Measurements from ENCODE around the gene PLA2G4E.
A peak's percentile ranks its signal among the peaks of the same experiment; 100 is the strongest.

Gene PLA2G4E

DNA sequence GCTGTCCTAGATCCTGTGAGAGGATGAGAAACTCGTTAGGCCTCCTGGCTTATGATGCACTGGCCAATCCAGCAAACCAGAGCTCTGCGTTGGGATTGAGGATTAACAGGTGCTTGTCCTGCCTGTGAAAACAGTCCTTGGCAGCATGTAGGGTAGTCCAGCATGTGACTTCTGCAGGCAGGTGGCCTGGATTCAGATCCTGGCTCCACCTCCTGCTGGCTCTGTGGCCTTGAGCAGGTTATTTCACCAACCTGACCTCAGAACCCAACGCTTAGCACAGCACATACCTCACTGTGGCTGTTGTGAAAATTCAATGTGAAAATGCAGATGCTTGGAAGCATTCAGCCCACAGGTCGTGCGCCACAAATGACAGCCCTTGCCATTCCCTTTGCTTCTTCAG is 40.0 kb upstream of the PLA2G4E start:
- POLR2A ChIA-PET = no interaction called here
- TF ChIP-seq, protein P1, sequence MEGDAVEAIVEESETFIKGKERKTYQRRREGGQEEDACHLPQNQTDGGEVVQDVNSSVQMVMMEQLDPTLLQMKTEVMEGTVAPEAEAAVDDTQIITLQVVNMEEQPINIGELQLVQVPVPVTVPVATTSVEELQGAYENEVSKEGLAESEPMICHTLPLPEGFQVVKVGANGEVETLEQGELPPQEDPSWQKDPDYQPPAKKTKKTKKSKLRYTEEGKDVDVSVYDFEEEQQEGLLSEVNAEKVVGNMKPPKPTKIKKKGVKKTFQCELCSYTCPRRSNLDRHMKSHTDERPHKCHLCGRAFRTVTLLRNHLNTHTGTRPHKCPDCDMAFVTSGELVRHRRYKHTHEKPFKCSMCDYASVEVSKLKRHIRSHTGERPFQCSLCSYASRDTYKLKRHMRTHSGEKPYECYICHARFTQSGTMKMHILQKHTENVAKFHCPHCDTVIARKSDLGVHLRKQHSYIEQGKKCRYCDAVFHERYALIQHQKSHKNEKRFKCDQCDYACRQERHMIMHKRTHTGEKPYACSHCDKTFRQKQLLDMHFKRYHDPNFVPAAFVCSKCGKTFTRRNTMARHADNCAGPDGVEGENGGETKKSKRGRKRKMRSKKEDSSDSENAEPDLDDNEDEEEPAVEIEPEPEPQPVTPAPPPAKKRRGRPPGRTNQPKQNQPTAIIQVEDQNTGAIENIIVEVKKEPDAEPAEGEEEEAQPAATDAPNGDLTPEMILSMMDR (IDR thresholded peaks at IDR 0.05; ENCODE audit: insufficient read depth, low read length, missing control alignments) = no peak

DNA sequence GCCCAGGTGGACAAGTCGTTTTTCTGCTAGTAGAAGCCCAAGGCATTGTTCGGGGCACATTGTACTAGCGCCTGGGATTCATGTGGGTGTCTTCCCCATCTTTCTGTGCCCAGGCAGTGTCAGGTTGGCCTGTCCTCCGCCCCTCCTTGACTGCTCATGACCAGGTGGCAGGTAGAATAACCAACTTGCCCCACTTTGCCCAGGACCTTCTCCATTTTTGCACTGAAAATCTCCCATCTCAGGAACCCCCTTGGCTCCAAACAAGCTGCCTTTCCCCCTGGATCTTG is 39.6 kb upstream of the PLA2G4E start:
- CTCF ChIA-PET = interaction anchor here (0.7 to 14.8 kb wide), 18 partner anchors 8 to 408 kb away, joined by 3 to 142 read pairs (median 4); no protein-coding TSS in a partner anchor

More for the DNA sequence above, 40.0 kb upstream of the PLA2G4E start:
- no peak for DNase-seq (ENCODE audit: low read depth, low spot score)
- H3K4me3 ChIP-seq (ENCODE audit: low read depth, low read length) = no peak overlapping the region
- CTCF ChIA-PET = interaction anchor here (0.7 to 14.8 kb wide), 20 partner anchors 8 to 407 kb away, joined by 3 to 142 read pairs (median 4); no protein-coding TSS in a partner anchor

DNA sequence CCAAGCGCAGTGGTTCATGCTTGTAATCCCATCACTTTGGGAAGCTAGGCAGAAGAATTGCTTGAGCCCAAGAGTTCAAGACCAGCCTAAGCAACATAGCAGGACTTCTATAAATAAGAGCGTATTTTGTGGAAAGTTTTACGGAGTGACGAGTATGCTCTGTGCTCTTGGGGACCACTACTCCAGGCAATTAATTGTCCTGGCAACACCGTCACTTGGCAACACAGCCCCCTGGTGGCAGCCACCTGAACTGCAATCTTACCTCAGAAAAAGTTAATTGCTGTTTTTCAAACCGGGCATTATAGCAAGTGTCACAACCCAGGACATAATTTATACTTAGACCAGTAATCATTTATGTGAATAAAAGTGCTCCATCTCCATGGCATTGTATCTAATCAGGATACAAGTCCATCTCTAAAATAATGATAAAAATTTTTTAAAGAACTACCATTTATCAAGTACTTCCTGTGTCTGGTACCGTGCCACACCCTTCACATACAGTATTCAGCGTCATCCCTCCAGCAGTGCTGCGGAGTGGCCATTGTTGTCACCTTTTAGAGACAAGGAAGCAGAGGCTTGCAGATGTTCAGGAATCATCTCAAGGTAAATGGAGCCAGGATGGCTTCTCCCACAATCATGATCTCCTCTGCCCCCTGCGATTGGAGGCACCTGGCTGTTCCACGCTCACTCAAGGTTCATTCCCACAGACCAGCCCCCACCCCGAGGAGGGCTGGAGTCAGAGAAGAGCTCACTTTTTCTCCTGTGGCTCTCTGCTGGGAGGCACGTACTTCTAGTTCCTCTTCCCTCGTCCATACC is 39.0 kb upstream of the PLA2G4E start:
- ChIA-PET POLR2A (no interaction called here), CTCF (interaction anchor here (0.9 to 14.8 kb wide), 19 partner anchors 8 to 92 kb away, joined by 3 to 142 read pairs (median 4); no protein-coding TSS in a partner anchor)
- no peak for DNase-seq (ENCODE audit: low read depth, low spot score)
- TF ChIP-seq, protein P1 (IDR thresholded peaks at IDR 0.05; ENCODE audit: insufficient read depth, low read length, missing control alignments) = peak; percentile 78
- H3K4me3 ChIP-seq (ENCODE audit: low read depth, low read length) = no peak overlapping the region

More for the DNA sequence above, 39.6 kb upstream of the PLA2G4E start:
- no peak overlapping the region for H3K4me3 ChIP-seq (ENCODE audit: low read depth, low read length)
- TF ChIP-seq, protein P1 (IDR thresholded peaks at IDR 0.05; ENCODE audit: insufficient read depth, low read length, missing control alignments) = no peak
- no peak for DNase-seq (ENCODE audit: low read depth, low spot score)
- POLR2A ChIA-PET = no interaction called here

DNA sequence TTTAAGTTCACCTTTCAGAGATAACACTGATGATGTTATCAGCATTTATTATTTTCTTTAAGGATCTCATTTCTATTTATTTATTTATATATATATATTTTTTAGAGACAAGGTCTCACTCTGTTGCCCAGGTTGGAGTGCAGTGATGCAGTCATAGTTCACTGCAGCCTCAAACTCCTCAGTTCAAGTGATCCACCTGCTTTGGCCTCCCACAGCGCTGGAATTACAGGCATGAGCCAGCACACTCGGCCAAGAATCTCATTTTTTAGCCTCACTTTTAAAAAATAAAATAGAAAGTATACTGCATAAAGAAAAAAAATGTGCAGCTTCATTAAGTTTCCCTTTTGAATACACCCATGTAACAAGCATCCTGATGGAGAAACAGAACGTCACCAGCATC is 37.9 kb upstream of the PLA2G4E start:
- H3K4me3 ChIP-seq (ENCODE audit: low read depth, low read length) = no peak overlapping the region
- POLR2A ChIA-PET = no interaction called here
- TF ChIP-seq, protein P1 (IDR thresholded peaks at IDR 0.05; ENCODE audit: insufficient read depth, low read length, missing control alignments) = no peak
- CTCF ChIA-PET = interaction anchor here (0.6 to 14.8 kb wide), 5 partner anchors 8 to 78 kb away, joined by 4 to 142 read pairs (median 7); no protein-coding TSS in a partner anchor
- DNase-seq (ENCODE audit: low read depth, low spot score) = no peak

DNA sequence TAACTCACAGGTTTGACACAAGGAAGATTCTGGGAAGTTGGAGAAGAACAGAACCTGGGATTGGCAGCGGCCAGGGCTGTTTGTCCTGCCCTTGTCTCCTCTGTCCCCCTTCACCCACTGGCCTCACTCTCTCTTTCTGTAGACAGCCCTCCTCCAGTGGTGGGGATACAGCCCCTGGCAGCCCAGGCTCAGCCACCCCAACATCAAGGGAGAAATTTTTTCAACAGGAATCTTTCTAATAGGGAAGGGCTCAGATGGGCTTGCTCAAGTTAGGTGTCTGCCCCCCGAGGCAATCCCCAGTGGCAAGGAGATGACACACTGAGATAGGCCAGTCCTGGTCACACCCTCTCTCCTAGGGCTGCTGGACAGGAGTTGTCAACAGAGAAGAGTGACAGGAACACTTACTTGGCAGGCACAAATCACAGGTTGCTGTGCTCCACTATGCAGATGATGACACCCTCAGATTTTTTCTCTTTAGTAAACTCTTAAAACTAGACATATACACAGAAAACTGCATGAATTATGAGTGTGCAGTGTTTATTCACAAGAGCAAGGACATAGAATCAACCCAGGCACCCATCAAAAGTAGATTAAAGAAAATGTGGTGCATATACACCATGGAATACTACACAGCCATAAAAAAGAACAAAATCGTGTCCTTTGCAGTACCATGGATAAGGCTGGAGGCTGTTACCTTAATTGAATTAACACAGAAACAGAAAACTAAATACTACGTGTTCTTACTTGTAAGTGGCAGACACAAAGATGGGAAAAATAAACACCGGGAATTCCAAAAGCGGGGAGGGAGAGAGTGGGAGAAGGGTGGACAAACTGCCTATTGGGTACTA is 37.2 kb upstream of the PLA2G4E start:
- CTCF ChIA-PET = interaction anchor here (0.6 to 7.9 kb wide), 14 partner anchors 7 to 285 kb away, joined by 3 to 169 read pairs (median 5); partner anchors contain the start of gene EHD4
- TF ChIP-seq, protein P1 (IDR thresholded peaks at IDR 0.05; ENCODE audit: insufficient read depth, low read length, missing control alignments) = no peak
- H3K4me3 ChIP-seq (ENCODE audit: low read depth, low read length) = no peak overlapping the region
- no peak for DNase-seq (ENCODE audit: low read depth, low spot score)
- POLR2A ChIA-PET = no interaction called here
